Mesothelial cell of epicardium (in vitro differentiated cells): ENCODE measurements around the gene MLN. TPM values are rescaled to one million over a fixed set of nuclear protein-coding genes. Genes with fewer than 3 reads are reported as not detected.

Experiments
- DNase-seq, 2 experiments: peaks; one replicate each; pipeline ENCODE4 v3.0.0; 2021; ENCODE audit warnings: low spot score in 2 of 2; ENCODE audit not compliant: unreplicated experiment in 2 of 2
- H3K27ac Mint-ChIP-seq: 2 replicates; pipeline ENCODE4 v1.8.0; 2021; ENCODE audit warnings: mixed read lengths
- H3K27me3 Mint-ChIP-seq: 2 replicates; pipeline ENCODE4 v1.8.0; 2021; ENCODE audit warnings: low read depth, mixed read lengths
- H3K36me3 Mint-ChIP-seq: 2 replicates; pipeline ENCODE4 v1.8.0; 2021; ENCODE audit warnings: mixed read lengths
- H3K4me1 Mint-ChIP-seq: 2 replicates; pipeline ENCODE4 v1.8.0; 2021; ENCODE audit warnings: mixed read lengths
- H3K4me3 Mint-ChIP-seq: 2 replicates; pipeline ENCODE4 v1.8.0; 2021; ENCODE audit warnings: mild to moderate bottlenecking, moderate library complexity, mixed read lengths
- H3K9me3 Mint-ChIP-seq: 2 replicates; pipeline ENCODE4 v1.8.0; 2021; ENCODE audit warnings: mixed read lengths
- CTCF ChIP-seq: fragments of 200-600 bp; sonication (generic); IDR thresholded peaks from one replicate; pipeline ENCODE4 v1.5.0; 2021; ENCODE audit warnings: antibody characterized with exemption; ENCODE audit not compliant: unreplicated experiment
- total RNA-seq: library from RNA; stranded (reverse); gene quantifications from 3 replicates; pipeline ENCODE4 v1.2.1, GENCODE V29; 2021

MLN gene
- total RNA-seq, 1 donor from 2014 or later: not detected

- DNase-seq: no peak
- Mint-ChIP-seq H3K9me3 (no peaks in the 10 kb centered on the region), H3K27me3 (peaks cover 50% of the 10 kb centered on the region), H3K36me3 (no peaks in the 10 kb centered on the region), H3K4me3 (no peak overlapping the region), H3K27ac (no peak overlapping the region), H3K4me1 (no peaks in the 10 kb centered on the region)
- TF ChIP-seq CTCF: no peak
These were observed 2.2 kb downstream of the MLN start for GRCh38 chr6:33801611-33802010.

- DNase-seq: no peak
- H3K4me3 Mint-ChIP-seq: no peak overlapping the region
These were observed 3.4 kb downstream of the MLN start for GRCh38 chr6:33800248-33800969.

GRCh38 chr6:33799454-33800113 lies 4.2 kb downstream of the MLN start:
- no peak overlapping the region for H3K4me3 Mint-ChIP-seq
- no peak overlapping the region for H3K27ac Mint-ChIP-seq
- no peaks in the 10 kb centered on the region for H3K36me3 Mint-ChIP-seq
- no peak for DNase-seq
- no peaks in the 10 kb centered on the region for H3K9me3 Mint-ChIP-seq
- peaks cover 43% of the 10 kb centered on the region for H3K27me3 Mint-ChIP-seq
- H3K4me1 Mint-ChIP-seq: peaks cover 5% of the 10 kb centered on the region
- no peak for TF ChIP-seq CTCF

More at GRCh38 chr6:33800248-33800969, 3.4 kb downstream of the MLN start:
- Mint-ChIP-seq H3K4me1 (no peaks in the 10 kb centered on the region), H3K27ac (no peak overlapping the region), H3K27me3 (peaks cover 45% of the 10 kb centered on the region), H3K9me3 (no peaks in the 10 kb centered on the region), H3K36me3 (no peaks in the 10 kb centered on the region)
- TF ChIP-seq CTCF: no peak

GRCh38 chr6:33798343-33798848 lies 5.4 kb downstream of the MLN start:
- TF ChIP-seq CTCF: no peak
- no peak overlapping the region for H3K4me3 Mint-ChIP-seq
- H3K27ac Mint-ChIP-seq: no peak overlapping the region
- H3K36me3 Mint-ChIP-seq: no peaks in the 10 kb centered on the region
- H3K27me3 Mint-ChIP-seq: peaks cover 38% of the 10 kb centered on the region
- DNase-seq: no peak
- peaks cover 6% of the 10 kb centered on the region for H3K4me1 Mint-ChIP-seq
- no peaks in the 10 kb centered on the region for H3K9me3 Mint-ChIP-seq

- Mint-ChIP-seq H3K36me3 (no peaks in the 10 kb centered on the region), H3K9me3 (no peaks in the 10 kb centered on the region), H3K27ac (no peak overlapping the region), H3K4me3 (no peak overlapping the region), H3K27me3 (peaks cover 40% of the 10 kb centered on the region), H3K4me1 (peaks cover 6% of the 10 kb centered on the region)
- no peak for TF ChIP-seq CTCF
- no peak for DNase-seq
These were observed 6.0 kb downstream of the MLN start for GRCh38 chr6:33797626-33798342.
